Liver (tissue), 9 donors: ENCODE results near the gene RECK. TPM values are rescaled to one million over a fixed set of nuclear protein-coding genes. Genes with fewer than 3 reads are reported as not detected.

ENCODE experiments used
- DNase-seq: peaks from one replicate; pipeline ENCODE4 v3.0.0-alpha.2; 2017; ENCODE audit warnings: low spot score
- H3K27ac ChIP-seq, 2 donors: one replicate each; pipeline ENCODE4 v1.7.0; 2013; ENCODE audit warnings: inconsistent platforms in 2 of 2, low read length in 2 of 2, control low read depth in 1 of 2, low read depth in 1 of 2, mild to moderate bottlenecking in 1 of 2
- H3K27me3 ChIP-seq, 4 donors: one replicate each; pipeline versions ENCODE4 v1.6.1 to v1.7.0; 2013; ENCODE audit warnings: low read length in 3 of 4, inconsistent platforms in 1 of 4, mild to moderate bottlenecking in 1 of 4, moderate library complexity in 1 of 4; ENCODE audit not compliant: control insufficient read depth in 4 of 4, insufficient read depth in 4 of 4
- H3K36me3 ChIP-seq, 4 donors: one replicate each; pipeline versions ENCODE4 v1.6.1 to v1.7.0; 2013; ENCODE audit warnings: low read length in 3 of 4, mild to moderate bottlenecking in 3 of 4, low read depth in 1 of 4, moderate library complexity in 1 of 4; ENCODE audit not compliant: control insufficient read depth in 4 of 4, insufficient read depth in 3 of 4
- H3K4me1 ChIP-seq, 4 donors: one replicate each; pipeline versions ENCODE4 v1.6.1 to v1.7.0; 2013; ENCODE audit warnings: low read length in 3 of 4, mild to moderate bottlenecking in 3 of 4, moderate library complexity in 1 of 4; ENCODE audit not compliant: control insufficient read depth in 4 of 4, insufficient read depth in 4 of 4
- H3K4me3 ChIP-seq, 3 donors: one replicate each; pipeline versions ENCODE4 v1.6.1 to v1.7.0; 2013; ENCODE audit warnings: low read length in 3 of 3, control low read depth in 1 of 3, low read depth in 1 of 3, mild to moderate bottlenecking in 1 of 3
- H3K9ac ChIP-seq, 2 donors: one replicate each; pipeline ENCODE4 v1.7.0; 2013; ENCODE audit warnings: low read length in 2 of 2, mild to moderate bottlenecking in 2 of 2, moderate library complexity in 2 of 2, control low read depth in 1 of 2, low read depth in 1 of 2
- H3K9me3 ChIP-seq, 4 donors: one replicate each; pipeline versions ENCODE4 v1.6.1 to v1.7.0; 2013; ENCODE audit warnings: low read length in 3 of 4; ENCODE audit not compliant: control insufficient read depth in 4 of 4
- EGR1 ChIP-seq, 2 donors: IDR thresholded peaks; 2 replicates each; pipeline ENCODE4 v1.6.1; 2016 to 2018; ENCODE audit warnings: antibody characterized with exemption in 2 of 2, low read depth in 2 of 2
- FOXA1 ChIP-seq: IDR thresholded peaks from 2 replicates; pipeline ENCODE4 v1.6.1; 2016; ENCODE audit warnings: antibody characterized with exemption
- FOXA2 ChIP-seq: IDR thresholded peaks from 2 replicates; pipeline ENCODE4 v1.6.1; 2016; ENCODE audit warnings: antibody characterized with exemption
- GABPA ChIP-seq, 2 donors: IDR thresholded peaks in 1 of 2; conservative IDR thresholded peaks in 1 of 2; 2 replicates each; pipeline ENCODE4 v1.6.1; 2016; ENCODE audit warnings: antibody characterized with exemption in 2 of 2, mild to moderate bottlenecking in 1 of 2, moderate library complexity in 1 of 2
- HNF4A ChIP-seq, 2 donors: conservative IDR thresholded peaks; 2 replicates each; pipeline ENCODE4 v1.6.1; 2016; ENCODE audit warnings: antibody characterized with exemption in 2 of 2, mild to moderate bottlenecking in 2 of 2
- HNF4G ChIP-seq: IDR thresholded peaks from 2 replicates; pipeline ENCODE4 v1.6.1; 2016; ENCODE audit warnings: antibody characterized with exemption
- JUND ChIP-seq, 2 donors: IDR thresholded peaks; 2 replicates each; pipeline ENCODE4 v1.6.1; 2016; ENCODE audit warnings: antibody characterized with exemption in 2 of 2
- NR2F2 ChIP-seq: IDR thresholded peaks from 2 replicates; pipeline ENCODE4 v1.6.1; 2016; ENCODE audit warnings: antibody characterized with exemption
- RAD21 ChIP-seq, 2 donors: IDR thresholded peaks; 2 replicates each; pipeline ENCODE4 v1.6.1; 2016; ENCODE audit warnings: antibody characterized with exemption in 2 of 2, mild to moderate bottlenecking in 2 of 2
- RXRA ChIP-seq, 2 donors: IDR thresholded peaks; 2 replicates each; pipeline ENCODE4 v1.6.1; 2017 to 2018; ENCODE audit warnings: antibody characterized with exemption in 2 of 2, mild to moderate bottlenecking in 1 of 2
- SP1 ChIP-seq: IDR thresholded peaks from 2 replicates; pipeline ENCODE4 v1.6.1; 2018; ENCODE audit warnings: antibody characterized with exemption, mild to moderate bottlenecking
- TAF1 ChIP-seq: conservative IDR thresholded peaks from 2 replicates; pipeline ENCODE4 v1.6.1; 2016; ENCODE audit warnings: antibody characterized with exemption, mild to moderate bottlenecking
- YY1 ChIP-seq: IDR thresholded peaks from 2 replicates; pipeline ENCODE4 v1.6.1; 2016; ENCODE audit warnings: antibody characterized with exemption, mild to moderate bottlenecking
- WGBS: extraction: QIAGEN DNeasy Blood & Tissue Kit; methylation state at CpG from one replicate; pipeline ENCODE4 v1.1.7; 2013; 5-methylcytosine and 5-hydroxymethylcytosine counted together
- polyA plus RNA-seq, 2 donors: library from polyadenylated mRNA; stranded (reverse) in 1 of 2; unstranded in 1 of 2; fragments of 200-250 nt in 1 of 2; fragments of >200 nt in 1 of 2; fragmentation: Nextera tagmentation in 1 of 2; extraction: Ambion mirVana in 1 of 2; gene quantifications; one replicate each; pipeline versions ENCODE4 v1.2.1 to v1.2.3, GENCODE V29; 2013 to 2015
- total RNA-seq, 2 donors: library from RNA; depleted of rRNA; stranded (reverse); fragments of >200 nt; gene quantifications; one replicate each; pipeline ENCODE4 v1.2.3, GENCODE V29; 2014
- TF ChIP-seq, protein P1 (sequence below): fragments of 150-350 bp; IDR thresholded peaks from 2 replicates; pipeline ENCODE4 v1.5.1; 2017; ENCODE audit warnings: improper control_type of control experiment, low read depth, low read length; ENCODE audit not compliant: missing input control
- TF ChIP-seq, protein P2 (sequence below): IDR thresholded peaks from 2 replicates; pipeline ENCODE4 v1.6.1; 2016; ENCODE audit warnings: antibody characterized with exemption, mild to moderate bottlenecking
- TF ChIP-seq, protein P3 (sequence below): IDR thresholded peaks from 2 replicates; pipeline ENCODE4 v1.6.1; 2016; ENCODE audit warnings: antibody characterized with exemption
- TF ChIP-seq, protein P4 (sequence below): IDR thresholded peaks from 2 replicates; pipeline ENCODE4 v1.6.1; 2016; ENCODE audit warnings: antibody characterized with exemption
- TF ChIP-seq, protein P5 (sequence below): IDR thresholded peaks from 2 replicates; pipeline ENCODE4 v1.6.1; 2016; ENCODE audit warnings: antibody characterized with exemption
- donor health status: healthy.
- donor health status: healthy.
- donor health status: healthy.
- donor health status: healthy.
- donor health status: healthy.

Gene RECK
- total and polyA plus RNA-seq, 4 donors, result 2.1 to 3.5 (median 2.3) TPM

DNA sequence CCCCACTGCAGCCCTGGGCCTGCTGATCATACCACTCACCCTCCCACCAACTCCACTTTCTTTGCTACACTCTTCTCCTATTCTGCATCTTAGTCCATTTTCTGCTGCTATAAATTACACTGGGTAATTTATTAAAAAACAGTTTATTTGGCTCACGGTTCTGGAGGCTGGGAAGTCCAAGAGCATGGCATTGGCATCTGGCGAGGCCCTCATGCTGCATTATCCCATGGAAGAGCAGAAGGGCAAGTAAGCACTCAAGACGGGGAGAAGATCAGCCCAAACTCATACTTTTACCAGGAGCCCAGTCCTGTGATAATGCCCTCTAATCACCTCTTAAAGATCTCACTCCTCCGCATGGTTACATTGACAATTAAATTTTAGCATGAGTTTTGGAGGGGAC, 109.3 kb downstream of the RECK start:
- TF ChIP-seq RAD21 (IDR thresholded peaks at IDR 0.05) (no peak), YY1 (no peak), JUND (IDR thresholded peaks at IDR 0.05) (no peak), RXRA (IDR thresholded peaks at IDR 0.05) (no peak), SP1 (no peak), TAF1 (no peak), FOXA2 (no peak), HNF4G (no peak), NR2F2 (no peak), GABPA (IDR thresholded peaks at IDR 0.05 in 1 of 2, conservative IDR thresholded peaks at IDR 0.05 in 1 of 2) (no peak), HNF4A (conservative IDR thresholded peaks at IDR 0.05) (no peak), EGR1 (IDR thresholded peaks at IDR 0.05; ENCODE audit: low read depth in 2 of 2) (no peak), FOXA1 (no peak)
- TF ChIP-seq, protein P1, sequence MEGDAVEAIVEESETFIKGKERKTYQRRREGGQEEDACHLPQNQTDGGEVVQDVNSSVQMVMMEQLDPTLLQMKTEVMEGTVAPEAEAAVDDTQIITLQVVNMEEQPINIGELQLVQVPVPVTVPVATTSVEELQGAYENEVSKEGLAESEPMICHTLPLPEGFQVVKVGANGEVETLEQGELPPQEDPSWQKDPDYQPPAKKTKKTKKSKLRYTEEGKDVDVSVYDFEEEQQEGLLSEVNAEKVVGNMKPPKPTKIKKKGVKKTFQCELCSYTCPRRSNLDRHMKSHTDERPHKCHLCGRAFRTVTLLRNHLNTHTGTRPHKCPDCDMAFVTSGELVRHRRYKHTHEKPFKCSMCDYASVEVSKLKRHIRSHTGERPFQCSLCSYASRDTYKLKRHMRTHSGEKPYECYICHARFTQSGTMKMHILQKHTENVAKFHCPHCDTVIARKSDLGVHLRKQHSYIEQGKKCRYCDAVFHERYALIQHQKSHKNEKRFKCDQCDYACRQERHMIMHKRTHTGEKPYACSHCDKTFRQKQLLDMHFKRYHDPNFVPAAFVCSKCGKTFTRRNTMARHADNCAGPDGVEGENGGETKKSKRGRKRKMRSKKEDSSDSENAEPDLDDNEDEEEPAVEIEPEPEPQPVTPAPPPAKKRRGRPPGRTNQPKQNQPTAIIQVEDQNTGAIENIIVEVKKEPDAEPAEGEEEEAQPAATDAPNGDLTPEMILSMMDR, result no peak
- TF ChIP-seq, protein P2, sequence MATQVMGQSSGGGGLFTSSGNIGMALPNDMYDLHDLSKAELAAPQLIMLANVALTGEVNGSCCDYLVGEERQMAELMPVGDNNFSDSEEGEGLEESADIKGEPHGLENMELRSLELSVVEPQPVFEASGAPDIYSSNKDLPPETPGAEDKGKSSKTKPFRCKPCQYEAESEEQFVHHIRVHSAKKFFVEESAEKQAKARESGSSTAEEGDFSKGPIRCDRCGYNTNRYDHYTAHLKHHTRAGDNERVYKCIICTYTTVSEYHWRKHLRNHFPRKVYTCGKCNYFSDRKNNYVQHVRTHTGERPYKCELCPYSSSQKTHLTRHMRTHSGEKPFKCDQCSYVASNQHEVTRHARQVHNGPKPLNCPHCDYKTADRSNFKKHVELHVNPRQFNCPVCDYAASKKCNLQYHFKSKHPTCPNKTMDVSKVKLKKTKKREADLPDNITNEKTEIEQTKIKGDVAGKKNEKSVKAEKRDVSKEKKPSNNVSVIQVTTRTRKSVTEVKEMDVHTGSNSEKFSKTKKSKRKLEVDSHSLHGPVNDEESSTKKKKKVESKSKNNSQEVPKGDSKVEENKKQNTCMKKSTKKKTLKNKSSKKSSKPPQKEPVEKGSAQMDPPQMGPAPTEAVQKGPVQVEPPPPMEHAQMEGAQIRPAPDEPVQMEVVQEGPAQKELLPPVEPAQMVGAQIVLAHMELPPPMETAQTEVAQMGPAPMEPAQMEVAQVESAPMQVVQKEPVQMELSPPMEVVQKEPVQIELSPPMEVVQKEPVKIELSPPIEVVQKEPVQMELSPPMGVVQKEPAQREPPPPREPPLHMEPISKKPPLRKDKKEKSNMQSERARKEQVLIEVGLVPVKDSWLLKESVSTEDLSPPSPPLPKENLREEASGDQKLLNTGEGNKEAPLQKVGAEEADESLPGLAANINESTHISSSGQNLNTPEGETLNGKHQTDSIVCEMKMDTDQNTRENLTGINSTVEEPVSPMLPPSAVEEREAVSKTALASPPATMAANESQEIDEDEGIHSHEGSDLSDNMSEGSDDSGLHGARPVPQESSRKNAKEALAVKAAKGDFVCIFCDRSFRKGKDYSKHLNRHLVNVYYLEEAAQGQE, result no peak
- TF ChIP-seq, protein P3, sequence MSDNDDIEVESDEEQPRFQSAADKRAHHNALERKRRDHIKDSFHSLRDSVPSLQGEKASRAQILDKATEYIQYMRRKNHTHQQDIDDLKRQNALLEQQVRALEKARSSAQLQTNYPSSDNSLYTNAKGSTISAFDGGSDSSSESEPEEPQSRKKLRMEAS, result no peak
- TF ChIP-seq, protein P4, sequence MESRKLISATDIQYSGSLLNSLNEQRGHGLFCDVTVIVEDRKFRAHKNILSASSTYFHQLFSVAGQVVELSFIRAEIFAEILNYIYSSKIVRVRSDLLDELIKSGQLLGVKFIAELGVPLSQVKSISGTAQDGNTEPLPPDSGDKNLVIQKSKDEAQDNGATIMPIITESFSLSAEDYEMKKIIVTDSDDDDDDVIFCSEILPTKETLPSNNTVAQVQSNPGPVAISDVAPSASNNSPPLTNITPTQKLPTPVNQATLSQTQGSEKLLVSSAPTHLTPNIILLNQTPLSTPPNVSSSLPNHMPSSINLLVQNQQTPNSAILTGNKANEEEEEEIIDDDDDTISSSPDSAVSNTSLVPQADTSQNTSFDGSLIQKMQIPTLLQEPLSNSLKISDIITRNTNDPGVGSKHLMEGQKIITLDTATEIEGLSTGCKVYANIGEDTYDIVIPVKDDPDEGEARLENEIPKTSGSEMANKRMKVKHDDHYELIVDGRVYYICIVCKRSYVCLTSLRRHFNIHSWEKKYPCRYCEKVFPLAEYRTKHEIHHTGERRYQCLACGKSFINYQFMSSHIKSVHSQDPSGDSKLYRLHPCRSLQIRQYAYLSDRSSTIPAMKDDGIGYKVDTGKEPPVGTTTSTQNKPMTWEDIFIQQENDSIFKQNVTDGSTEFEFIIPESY, result no peak
- TF ChIP-seq, protein P5, sequence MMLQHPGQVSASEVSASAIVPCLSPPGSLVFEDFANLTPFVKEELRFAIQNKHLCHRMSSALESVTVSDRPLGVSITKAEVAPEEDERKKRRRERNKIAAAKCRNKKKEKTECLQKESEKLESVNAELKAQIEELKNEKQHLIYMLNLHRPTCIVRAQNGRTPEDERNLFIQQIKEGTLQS, result no peak
- no peak for DNase-seq
- no peak overlapping the region for H3K9ac ChIP-seq
- no peak overlapping the region for H3K4me3 ChIP-seq
- no peaks in the 10 kb centered on the region for H3K36me3 ChIP-seq
- 98% methylated on average over 4 of the region's 4 CpGs for whole genome bisulfite sequencing
- peaks cover 0 to 6% (median 3%) of the 10 kb centered on the region in 4 donors for H3K9me3 ChIP-seq
- no peaks in the 10 kb centered on the region for H3K27me3 ChIP-seq
- peaks cover 0 to 12% (median 8%) of the 10 kb centered on the region in 4 donors for H3K4me1 ChIP-seq
- H3K27ac ChIP-seq, result no peak overlapping the region
